ENCODE results near the gene GFI1B. TPM values are rescaled to one million over a fixed set of nuclear protein-coding genes. Genes with fewer than 3 reads are reported as not detected.

GFI1B gene
- total and polyA plus RNA-seq, 2 of the 4 experiments (the other 2 are of a cell fraction), result 0.02 TPM; not detected in 1

- Histone ChIP-seq H2BK5ac (ENCODE audit: low read depth, low read length, poor library complexity, severe bottlenecking) (no peak overlapping the region), H3K23ac (ENCODE audit: low read depth, low read length) (no peak overlapping the region), H3K36me3 (ENCODE audit: control insufficient read depth, insufficient read depth, low read length) (no peaks in the 10 kb centered on the region), H3K4me2 (ENCODE audit: low read depth, low read length) (no peak overlapping the region), H3K9me3 (ENCODE audit: control insufficient read depth, insufficient read depth, low read length) (no peaks in the 10 kb centered on the region), H3K4me1 (ENCODE audit: control insufficient read depth, insufficient read depth, low read length) (no peaks in the 10 kb centered on the region), H4K8ac (ENCODE audit: low read depth in 2 of 2, low read length in 2 of 2) (no peak overlapping the region), H2BK120ac (ENCODE audit: low read depth, low read length) (no peak overlapping the region), H3K79me1 (ENCODE audit: low read depth in 1 of 2, low read length in 2 of 2) (no peaks in the 10 kb centered on the region), H3K9me1 (ENCODE audit: insufficient read depth, low read length) (no peaks in the 10 kb centered on the region), H3K27ac (ENCODE audit: insufficient read depth, low read length) (no peak overlapping the region), H4K20me1 (ENCODE audit: insufficient read depth, low read length) (no peaks in the 10 kb centered on the region), H2AK5ac (ENCODE audit: low read depth, low read length) (no peak overlapping the region), H3K9ac (ENCODE audit: low read depth, low read length) (no peak overlapping the region), H3K56ac (ENCODE audit: extremely low read depth, insufficient read depth, low read length) (no peak overlapping the region), H4K5ac (ENCODE audit: low read depth, low read length) (no peak overlapping the region), H2AK9ac (replicated peaks; ENCODE audit: low read depth, low read length, poor library complexity) (no peak overlapping the region), H3K14ac (replicated peaks; ENCODE audit: low read depth, low read length) (no peak overlapping the region), H2BK15ac (ENCODE audit: low read depth, low read length) (no peak overlapping the region), H2BK20ac (ENCODE audit: low read depth, low read length) (no peak overlapping the region), H4K91ac (ENCODE audit: insufficient read depth, low read depth, low read length) (no peak overlapping the region), H3K27me3 (ENCODE audit: control insufficient read depth, insufficient read depth, low read length) (peaks cover 64% of the 10 kb centered on the region), H3K4ac (ENCODE audit: low read depth, low read length) (no peak overlapping the region), H2AFZ (replicated peaks; ENCODE audit: low read length, poor library complexity) (no peak overlapping the region), H3K4me3 (ENCODE audit: insufficient read depth, low read depth, low read length) (no peak overlapping the region), H3K18ac (ENCODE audit: low read depth, low read length) (no peak overlapping the region)
- POLR2A ChIA-PET (ENCODE audit: unreplicated experiment), result no interaction called here
- TF ChIP-seq CEBPB (IDR thresholded peaks at IDR 0.05; ENCODE audit: low read depth, low read length), result no peak
- TF ChIP-seq, protein P1, sequence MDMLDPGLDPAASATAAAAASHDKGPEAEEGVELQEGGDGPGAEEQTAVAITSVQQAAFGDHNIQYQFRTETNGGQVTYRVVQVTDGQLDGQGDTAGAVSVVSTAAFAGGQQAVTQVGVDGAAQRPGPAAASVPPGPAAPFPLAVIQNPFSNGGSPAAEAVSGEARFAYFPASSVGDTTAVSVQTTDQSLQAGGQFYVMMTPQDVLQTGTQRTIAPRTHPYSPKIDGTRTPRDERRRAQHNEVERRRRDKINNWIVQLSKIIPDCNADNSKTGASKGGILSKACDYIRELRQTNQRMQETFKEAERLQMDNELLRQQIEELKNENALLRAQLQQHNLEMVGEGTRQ (IDR thresholded peaks at IDR 0.05; ENCODE audit: low read depth, low read length), result no peak
- TF ChIP-seq MXI1 (IDR thresholded peaks at IDR 0.05; ENCODE audit: borderline replicate concordance, low read depth, low read length), result no peak
- TF ChIP-seq RAD21 (IDR thresholded peaks at IDR 0.05; ENCODE audit: low read length), result no peak
- TF ChIP-seq RCOR1 (IDR thresholded peaks at IDR 0.05; ENCODE audit: insufficient replicate concordance, low read length), result no peak
- TF ChIP-seq, protein P2, sequence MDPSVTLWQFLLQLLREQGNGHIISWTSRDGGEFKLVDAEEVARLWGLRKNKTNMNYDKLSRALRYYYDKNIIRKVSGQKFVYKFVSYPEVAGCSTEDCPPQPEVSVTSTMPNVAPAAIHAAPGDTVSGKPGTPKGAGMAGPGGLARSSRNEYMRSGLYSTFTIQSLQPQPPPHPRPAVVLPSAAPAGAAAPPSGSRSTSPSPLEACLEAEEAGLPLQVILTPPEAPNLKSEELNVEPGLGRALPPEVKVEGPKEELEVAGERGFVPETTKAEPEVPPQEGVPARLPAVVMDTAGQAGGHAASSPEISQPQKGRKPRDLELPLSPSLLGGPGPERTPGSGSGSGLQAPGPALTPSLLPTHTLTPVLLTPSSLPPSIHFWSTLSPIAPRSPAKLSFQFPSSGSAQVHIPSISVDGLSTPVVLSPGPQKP (IDR thresholded peaks at IDR 0.05; ENCODE audit: borderline replicate concordance, low read depth, low read length), result no peak
- TF ChIP-seq FOS (IDR thresholded peaks at IDR 0.05; ENCODE audit: low read depth, low read length), result no peak
- TF ChIP-seq SMC3 (IDR thresholded peaks at IDR 0.05; ENCODE audit: low read depth, low read length), result no peak
- no peak for TF ChIP-seq CHD1 (IDR thresholded peaks at IDR 0.05; ENCODE audit: low read depth, low read length)
- no peak for TF ChIP-seq BHLHE40 (IDR thresholded peaks at IDR 0.05; ENCODE audit: low read depth, low read length)
- TF ChIP-seq CTCF (conservative IDR thresholded peaks at IDR 0.05; ENCODE audit: low read depth, low read length), result no peak
- no peak for TF ChIP-seq NFE2L2 (IDR thresholded peaks at IDR 0.05; ENCODE audit: low read depth, low read length)
- TF ChIP-seq RFX5 (IDR thresholded peaks at IDR 0.05; ENCODE audit: low read depth, low read length), result no peak
- no peak for TF ChIP-seq MAZ (IDR thresholded peaks at IDR 0.05; ENCODE audit: borderline replicate concordance, low read depth, low read length)
- CTCF ChIA-PET, result interaction anchor here (2.1 kb wide), 1 partner anchor 19 kb away, joined by 7 read pairs; no protein-coding TSS in a partner anchor
- dilution Hi-C loops (cut with HindIII; ENCODE audit: low sequenced_read_pairs, unreplicated experiment) (no loop called here), intact Hi-C loops (cut with micrococcal nuclease) (no loop called here), in situ Hi-C loops (cut with MboI; ENCODE audit: low sequenced_read_pairs) (no loop called here)
- ATAC-seq (ENCODE audit: low read depth), result no peak
- no TSS peak for BruUV-seq (replicated peaks)
- DNase-seq, result no peak
- 33% methylated on average over 1 of the region's 13 CpGs; no CpG with 5 or more reads in 1 of the 2 experiments for WGBS, 2 experiments (ENCODE audit: extremely low coverage in 2 of 2, insufficient read length in 1 of 2)
Measured at GRCh38 chr9:133003071-133003461, 24.6 kb downstream of the GFI1B start.

Measured in IMR-90 (cell line).